Progenitor cell of endocrine pancreas (in vitro differentiated cells): ENCODE measurements around the gene RDH16. TPM values are rescaled to one million over a fixed set of nuclear protein-coding genes. Genes with fewer than 3 reads are reported as not detected.

Experiments used
- DNase-seq: peaks from one replicate; pipeline ENCODE4 v3.0.0; 2021; ENCODE audit warnings: low spot score; ENCODE audit not compliant: unreplicated experiment
- H3K27ac Mint-ChIP-seq: 2 replicates; pipeline ENCODE4 v1.8.0; 2021; ENCODE audit warnings: mild to moderate bottlenecking, moderate library complexity, mixed read lengths
- H3K27me3 Mint-ChIP-seq: 2 replicates; pipeline ENCODE4 v1.8.0; 2021; ENCODE audit warnings: mixed read lengths
- H3K36me3 Mint-ChIP-seq: 2 replicates; pipeline ENCODE4 v1.8.0; 2022; ENCODE audit warnings: mixed read lengths; ENCODE audit not compliant: insufficient read depth
- H3K4me1 Mint-ChIP-seq: 2 replicates; pipeline ENCODE4 v1.8.0; 2021; ENCODE audit warnings: low read depth, mixed read lengths
- H3K4me3 Mint-ChIP-seq: 2 replicates; pipeline ENCODE4 v1.8.0; 2021; ENCODE audit warnings: low read depth, mild to moderate bottlenecking, moderate library complexity, mixed read lengths
- H3K9me3 Mint-ChIP-seq: 2 replicates; pipeline ENCODE4 v1.8.0; 2021; ENCODE audit warnings: low read depth, mixed read lengths
- CTCF ChIP-seq: fragments of 200-600 bp; sonication (generic); IDR thresholded peaks from one replicate; pipeline ENCODE4 v1.5.0; 2021; ENCODE audit warnings: antibody characterized with exemption, mild to moderate bottlenecking; ENCODE audit not compliant: unreplicated experiment
- total RNA-seq: library from RNA; stranded (reverse); gene quantifications from 2 replicates; pipeline ENCODE4 v1.2.1, GENCODE V29; 2021

The RDH16 gene
- total RNA-seq, 1 donor from 2014 or later, result 0.98 TPM

GRCh38 chr12:56998316-56998715 lies 40.9 kb upstream of the RDH16 start:
- DNase-seq, result no peak
- Mint-ChIP-seq H3K4me1 (peaks cover 10% of the 10 kb centered on the region), H3K4me3 (no peak overlapping the region), H3K36me3 (peaks cover 15% of the 10 kb centered on the region), H3K9me3 (no peaks in the 10 kb centered on the region), H3K27me3 (no peaks in the 10 kb centered on the region), H3K27ac (no peak overlapping the region)
- TF ChIP-seq CTCF, result no peak

GRCh38 chr12:56996793-56997545 lies 39.6 kb upstream of the RDH16 start:
- Mint-ChIP-seq H3K27me3 (no peaks in the 10 kb centered on the region), H3K36me3 (peaks cover 10% of the 10 kb centered on the region), H3K9me3 (no peaks in the 10 kb centered on the region), H3K4me3 (no peak overlapping the region), H3K27ac (no peak overlapping the region), H3K4me1 (peaks cover 8% of the 10 kb centered on the region)
- no peak for DNase-seq
- no peak for TF ChIP-seq CTCF

- Mint-ChIP-seq H3K27ac (no peak overlapping the region), H3K9me3 (no peaks in the 10 kb centered on the region), H3K27me3 (no peaks in the 10 kb centered on the region), H3K4me1 (no peaks in the 10 kb centered on the region), H3K4me3 (no peak overlapping the region), H3K36me3 (peaks cover 10% of the 10 kb centered on the region)
- TF ChIP-seq CTCF, result no peak
- no peak for DNase-seq
These were observed 38.6 kb upstream of the RDH16 start for GRCh38 chr12:56995930-56996496.

- H3K27me3 Mint-ChIP-seq, result no peaks in the 10 kb centered on the region
- no peak overlapping the region for H3K4me3 Mint-ChIP-seq
- H3K36me3 Mint-ChIP-seq, result peaks cover 10% of the 10 kb centered on the region
- no peak for DNase-seq
- no peaks in the 10 kb centered on the region for H3K4me1 Mint-ChIP-seq
- H3K9me3 Mint-ChIP-seq, result no peaks in the 10 kb centered on the region
- no peak for TF ChIP-seq CTCF
- H3K27ac Mint-ChIP-seq, result no peak overlapping the region
These were observed 38.0 kb upstream of the RDH16 start for GRCh38 chr12:56995201-56995929.

- H3K36me3 Mint-ChIP-seq, result peaks cover 7% of the 10 kb centered on the region
- H3K9me3 Mint-ChIP-seq, result no peaks in the 10 kb centered on the region
- DNase-seq, result no peak
- H3K4me1 Mint-ChIP-seq, result no peaks in the 10 kb centered on the region
- no peak overlapping the region for H3K27ac Mint-ChIP-seq
- no peak for TF ChIP-seq CTCF
- H3K4me3 Mint-ChIP-seq, result no peak overlapping the region
- H3K27me3 Mint-ChIP-seq, result no peaks in the 10 kb centered on the region
These were observed 36.9 kb upstream of the RDH16 start for GRCh38 chr12:56994231-56994746.
